ENCODE measurements around the gene DOCK6. TPM values are rescaled to one million over a fixed set of nuclear protein-coding genes. Genes with fewer than 3 reads are reported as not detected.

DOCK6 gene
- total RNA-seq, 2 donors from 2014 or later: 77.1 to 89.2 TPM

DNA sequence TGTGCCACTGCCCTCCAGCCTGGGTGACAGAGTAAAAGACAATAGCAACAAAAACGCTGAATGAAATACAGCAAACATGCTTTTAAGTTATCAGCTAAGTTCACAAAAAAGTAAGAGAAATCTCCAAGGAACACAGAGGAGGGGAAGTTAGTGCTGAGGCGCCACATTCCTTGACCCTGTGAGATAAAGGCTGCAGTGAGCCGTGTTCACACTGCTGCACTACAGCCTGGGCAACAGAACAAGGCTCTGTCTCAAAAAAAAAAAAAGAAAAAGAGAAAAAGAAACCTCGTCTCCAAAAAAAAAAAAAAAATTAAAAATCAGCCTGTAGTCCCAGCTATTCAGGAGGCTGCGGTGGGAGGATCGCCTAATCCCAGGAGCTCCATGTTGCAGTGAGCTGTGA lies 16.3 kb upstream of the DOCK6 start:
- H3K9me3 ChIP-seq: no peaks in the 10 kb centered on the region
- no peaks in the 10 kb centered on the region for H3K27me3 ChIP-seq
- intact Hi-C loops (cut with DNase I): no loop called here
- no peak overlapping the region for H3K27ac ChIP-seq
- H3K36me3 ChIP-seq (replicated peaks in 1 of 2; ENCODE audit: insufficient read depth in 1 of 2, low read depth in 2 of 2): no peaks in the 10 kb centered on the region
- DNase-seq: no peak
- no peak for ATAC-seq
- WGBS, 2 donors: 43% methylated on average over 6 of the region's 6 CpGs
- TF ChIP-seq, protein P1, sequence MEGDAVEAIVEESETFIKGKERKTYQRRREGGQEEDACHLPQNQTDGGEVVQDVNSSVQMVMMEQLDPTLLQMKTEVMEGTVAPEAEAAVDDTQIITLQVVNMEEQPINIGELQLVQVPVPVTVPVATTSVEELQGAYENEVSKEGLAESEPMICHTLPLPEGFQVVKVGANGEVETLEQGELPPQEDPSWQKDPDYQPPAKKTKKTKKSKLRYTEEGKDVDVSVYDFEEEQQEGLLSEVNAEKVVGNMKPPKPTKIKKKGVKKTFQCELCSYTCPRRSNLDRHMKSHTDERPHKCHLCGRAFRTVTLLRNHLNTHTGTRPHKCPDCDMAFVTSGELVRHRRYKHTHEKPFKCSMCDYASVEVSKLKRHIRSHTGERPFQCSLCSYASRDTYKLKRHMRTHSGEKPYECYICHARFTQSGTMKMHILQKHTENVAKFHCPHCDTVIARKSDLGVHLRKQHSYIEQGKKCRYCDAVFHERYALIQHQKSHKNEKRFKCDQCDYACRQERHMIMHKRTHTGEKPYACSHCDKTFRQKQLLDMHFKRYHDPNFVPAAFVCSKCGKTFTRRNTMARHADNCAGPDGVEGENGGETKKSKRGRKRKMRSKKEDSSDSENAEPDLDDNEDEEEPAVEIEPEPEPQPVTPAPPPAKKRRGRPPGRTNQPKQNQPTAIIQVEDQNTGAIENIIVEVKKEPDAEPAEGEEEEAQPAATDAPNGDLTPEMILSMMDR (IDR thresholded peaks at IDR 0.05): no peak
- TF ChIP-seq POLR2A (IDR thresholded peaks at IDR 0.05): no peak
- no peaks in the 10 kb centered on the region for H3K4me1 ChIP-seq
- no peak overlapping the region for H3K4me3 ChIP-seq

DNA sequence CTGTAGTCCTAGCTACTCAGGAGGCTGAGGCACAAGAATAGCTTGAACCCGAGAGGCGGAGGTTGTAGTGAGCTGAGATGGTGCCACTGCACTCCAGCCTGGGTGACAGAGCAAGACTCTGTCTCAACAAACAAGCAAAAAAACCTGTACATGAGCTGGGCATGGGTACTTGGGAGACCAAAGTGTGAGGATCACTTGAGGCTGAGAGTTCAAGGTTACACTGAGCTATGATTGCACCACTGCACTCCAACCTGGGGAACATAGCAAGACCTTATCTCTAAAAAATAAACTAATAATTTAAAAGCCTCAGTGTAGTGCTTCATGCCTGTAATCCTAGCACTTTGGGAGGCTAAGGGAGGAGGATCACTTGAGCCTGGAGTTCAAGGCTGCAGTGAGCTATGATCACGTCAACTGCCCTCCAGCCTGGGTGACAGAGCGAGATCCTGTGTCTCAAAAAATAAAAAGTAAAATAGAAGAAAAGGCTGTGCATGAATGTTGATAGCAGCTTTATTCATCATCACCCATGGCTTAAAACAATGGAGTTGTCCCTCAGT lies 12.3 kb upstream of the DOCK6 start:
- H3K4me3 ChIP-seq: no peak overlapping the region
- DNase-seq (no peak), ATAC-seq (no peak)
- no peaks in the 10 kb centered on the region for H3K27me3 ChIP-seq
- H3K27ac ChIP-seq: no peak overlapping the region
- TF ChIP-seq, protein P1 (IDR thresholded peaks at IDR 0.05): no peak
- no peak for TF ChIP-seq POLR2A (IDR thresholded peaks at IDR 0.05)
- H3K4me1 ChIP-seq: no peaks in the 10 kb centered on the region
- intact Hi-C loops (cut with DNase I): no loop called here
- no peaks in the 10 kb centered on the region for H3K9me3 ChIP-seq
- WGBS, 2 donors: 69 to 71% methylated on average over 4 of the region's 4 CpGs
- no peaks in the 10 kb centered on the region for H3K36me3 ChIP-seq (replicated peaks in 1 of 2; ENCODE audit: insufficient read depth in 1 of 2, low read depth in 2 of 2)

DNA sequence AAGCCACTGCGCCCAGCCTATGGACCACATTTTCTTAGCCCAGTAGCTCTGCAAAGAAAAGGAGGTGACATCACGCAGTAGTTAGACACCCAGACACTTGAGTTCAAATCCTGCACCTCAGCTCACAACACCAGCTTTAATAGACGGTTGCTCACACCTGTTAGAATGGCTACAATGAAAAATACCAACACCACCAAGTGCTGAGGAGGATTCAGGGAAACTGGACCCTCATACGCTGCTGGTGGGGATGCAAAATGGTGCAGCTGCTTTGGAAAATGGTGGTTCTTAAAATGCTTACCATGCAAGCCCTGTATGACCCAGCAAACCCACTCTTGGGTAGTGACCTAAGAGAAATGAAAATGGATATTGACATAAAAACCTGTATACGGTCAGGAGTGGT lies 11.7 kb upstream of the DOCK6 start:
- no peak for ATAC-seq
- no peak for TF ChIP-seq POLR2A (IDR thresholded peaks at IDR 0.05)
- TF ChIP-seq, protein P1 (IDR thresholded peaks at IDR 0.05): no peak

DNA sequence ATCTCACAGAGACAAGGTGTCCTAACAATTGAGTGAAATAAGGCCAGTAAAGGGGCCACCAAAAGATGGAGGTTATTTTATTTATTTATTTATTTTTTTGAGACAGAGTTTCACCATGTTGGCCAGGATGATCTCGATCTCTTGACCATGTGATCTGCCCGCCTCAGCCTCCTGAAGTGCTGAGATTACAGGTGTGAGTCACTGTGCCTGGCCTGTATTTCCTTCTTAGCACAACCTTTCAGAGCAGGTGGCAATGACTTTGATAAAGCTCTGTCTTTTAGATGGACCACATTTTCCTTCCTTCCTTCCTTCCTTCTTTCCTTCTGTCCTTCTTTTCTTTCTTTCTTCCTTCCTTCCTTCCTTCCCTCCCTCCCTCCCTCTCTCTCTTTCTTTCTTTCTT lies 11.0 kb upstream of the DOCK6 start:
- DNase-seq (no peak), ATAC-seq (no peak)
- intact Hi-C loops (cut with DNase I): no loop called here
- no peak overlapping the region for H3K27ac ChIP-seq
- H3K4me3 ChIP-seq: no peak overlapping the region
- TF ChIP-seq, protein P1 (IDR thresholded peaks at IDR 0.05): no peak
- TF ChIP-seq POLR2A (IDR thresholded peaks at IDR 0.05): no peak
- no peaks in the 10 kb centered on the region for H3K27me3 ChIP-seq
- H3K36me3 ChIP-seq (replicated peaks in 1 of 2; ENCODE audit: insufficient read depth in 1 of 2, low read depth in 2 of 2): no peaks in the 10 kb centered on the region
- WGBS, 2 donors: 71 to 72% methylated on average over 2 of the region's 2 CpGs
- H3K9me3 ChIP-seq: no peaks in the 10 kb centered on the region
- no peaks in the 10 kb centered on the region for H3K4me1 ChIP-seq

More for the DNA sequence above, 11.7 kb upstream of the DOCK6 start:
- H3K4me3 ChIP-seq: no peak overlapping the region
- H3K27ac ChIP-seq: no peak overlapping the region
- no peaks in the 10 kb centered on the region for H3K27me3 ChIP-seq
- H3K9me3 ChIP-seq: no peaks in the 10 kb centered on the region
- no peak for DNase-seq
- H3K4me1 ChIP-seq: no peaks in the 10 kb centered on the region
- 78 to 82% methylated on average over 5 of the region's 5 CpGs for WGBS, 2 donors
- no peaks in the 10 kb centered on the region for H3K36me3 ChIP-seq (replicated peaks in 1 of 2; ENCODE audit: insufficient read depth in 1 of 2, low read depth in 2 of 2)
- intact Hi-C loops (cut with DNase I): no loop called here

DNA sequence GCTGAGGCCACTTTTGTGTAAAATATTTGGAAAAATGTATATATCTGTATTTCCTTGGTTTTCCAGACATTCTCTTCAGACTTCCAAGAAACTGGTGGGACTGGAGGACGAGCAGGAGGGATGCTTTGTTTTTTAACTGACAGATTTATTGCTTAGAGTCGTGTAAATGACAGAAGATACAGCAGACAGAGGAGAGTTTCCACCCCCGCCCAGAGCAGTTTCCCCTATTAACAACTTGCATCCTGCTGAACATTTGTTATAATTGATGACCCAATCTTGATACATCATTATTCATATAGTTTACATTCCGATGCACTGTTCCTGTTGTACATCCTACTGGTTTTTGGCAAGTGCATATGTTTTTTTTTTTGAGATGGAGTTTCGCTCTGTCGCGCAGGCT lies 7.1 kb upstream of the DOCK6 start:
- TF ChIP-seq POLR2A (IDR thresholded peaks at IDR 0.05): no peak
- TF ChIP-seq, protein P1 (IDR thresholded peaks at IDR 0.05): no peak
- peak overlapping the region in 2 of 4 donors; percentile 36 to 37 for H3K27ac ChIP-seq
- no peak for DNase-seq
- ATAC-seq: no peak
- peaks cover 13% of the 10 kb centered on the region for H3K4me1 ChIP-seq
- H3K9me3 ChIP-seq: no peaks in the 10 kb centered on the region
- WGBS, 2 donors: 45 to 75% methylated on average over 7 of the region's 7 CpGs
- intact Hi-C loops (cut with DNase I): no loop called here
- no peak overlapping the region for H3K4me3 ChIP-seq
- no peaks in the 10 kb centered on the region for H3K36me3 ChIP-seq (replicated peaks in 1 of 2; ENCODE audit: insufficient read depth in 1 of 2, low read depth in 2 of 2)
- no peaks in the 10 kb centered on the region for H3K27me3 ChIP-seq
